NCI-H748 (cell line): ENCODE results near the gene SLC35F6.

Experiments used
- DNase-seq: peaks from one replicate; lab custom pipeline; 2025; ENCODE audit not compliant: unreplicated experiment; lab: John Stamatoyannopoulos, UW

SLC35F6 gene

GRCh38 chr2:26818255-26818654 is 54.2 kb downstream of the SLC35F6 start:
- no peak for DNase-seq

- no peak for DNase-seq
Measured at GRCh38 chr2:26818972-26819371, 54.9 kb downstream of the SLC35F6 start.

DNA sequence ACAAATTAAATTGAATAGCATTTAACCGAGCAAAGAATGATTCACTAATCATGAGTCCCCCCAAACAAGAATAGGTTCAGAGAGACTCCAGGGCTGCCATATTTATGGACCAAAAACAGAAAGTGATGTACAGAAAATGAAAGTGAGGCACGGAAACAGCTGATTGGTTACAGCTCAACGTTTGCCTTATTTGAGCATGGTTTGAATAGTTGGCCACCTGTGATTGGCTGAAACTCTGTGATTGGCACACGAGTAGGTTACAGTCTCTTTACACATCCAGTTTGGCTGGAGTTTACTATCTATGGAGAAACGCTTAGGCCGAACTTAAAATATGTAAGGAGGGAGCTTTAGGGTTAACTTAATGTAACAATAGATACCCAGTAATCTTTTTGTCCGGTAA is 56.8 kb downstream of the SLC35F6 start:
- DNase-seq: no peak

GRCh38 chr2:26822877-26823276 is 58.8 kb downstream of the SLC35F6 start:
- no peak for DNase-seq
